H1 (cell line): ENCODE results near the gene SNAP47.

ENCODE experiments used
- ATF3 ChIP-seq: IDR thresholded peaks from 2 replicates; pipeline ENCODE4 v1.6.1; 2011; ENCODE audit warnings: low read depth, mild to moderate bottlenecking, low read length; ENCODE audit not compliant: insufficient read depth
- BCL11A ChIP-seq, 2 experiments: IDR thresholded peaks; one replicate each; pipeline ENCODE4 v1.6.1; 2011; ENCODE audit warnings: low read depth in 2 of 2, low read length in 2 of 2, mild to moderate bottlenecking in 2 of 2
- CTCF ChIP-seq, 3 experiments: IDR thresholded peaks; 1 replicate in 2 of 3; 2 replicates in 1 of 3; pipeline versions ENCODE4 v1.5.1 to v1.6.1; 2011; ENCODE audit warnings: low read length in 3 of 3, mild to moderate bottlenecking in 3 of 3, inconsistent platforms in 2 of 3, low read depth in 1 of 3, moderate library complexity in 1 of 3; ENCODE audit not compliant: insufficient read depth in 1 of 3; ENCODE audit errors: control extremely low read depth in 1 of 3
- KDM1A ChIP-seq: fragments of 200-600, 300-600 bp; sonication (generic); IDR thresholded peaks from 2 replicates; pipeline ENCODE4 v1.7.1; 2016; ENCODE audit warnings: mild to moderate bottlenecking, low read length, borderline replicate concordance
- RBBP5 ChIP-seq: IDR thresholded peaks from 2 replicates; pipeline ENCODE4 v1.7.1; 2012; ENCODE audit warnings: low read depth, mild to moderate bottlenecking, inconsistent platforms, low read length, moderate library complexity, borderline replicate concordance
- RXRA ChIP-seq: IDR thresholded peaks from 2 replicates; pipeline ENCODE4 v1.6.1; 2011; ENCODE audit warnings: low read depth, mild to moderate bottlenecking, low read length, moderate library complexity; ENCODE audit not compliant: insufficient read depth
- TCF12 ChIP-seq: IDR thresholded peaks from 2 replicates; pipeline ENCODE4 v1.6.1; 2011; ENCODE audit warnings: low read depth, mild to moderate bottlenecking, low read length

GRCh38 chr1:227757781-227758180 lies 22.5 kb downstream of the SNAP47 start:
- TF ChIP-seq RBBP5 (no peak), CTCF (IDR thresholded peaks at IDR 0.05; ENCODE audit: control extremely low read depth in 1 of 3, insufficient read depth in 1 of 3, low read depth in 1 of 3, low read length in 3 of 3) (no peak), ATF3 (no peak), TCF12 (no peak), BCL11A (IDR thresholded peaks at IDR 0.05; ENCODE audit: low read depth in 2 of 2, low read length in 2 of 2) (no peak), RXRA (no peak), KDM1A (no peak)
